PC-3 (cell line): ENCODE measurements around the gene STARD3.

Experiments
- EZH2 ChIP-seq: fragments of 300-600 bp; sonication (generic); IDR thresholded peaks from one replicate; pipeline ENCODE4 v1.6.1; 2017; ENCODE audit warnings: antibody characterized with exemption, mild to moderate bottlenecking, low read length; ENCODE audit not compliant: unreplicated experiment
- TF ChIP-seq, protein P1 (sequence below): fragments of 300-600 bp; sonication (generic); conservative IDR thresholded peaks from 2 replicates; pipeline ENCODE4 v1.5.1; 2017; ENCODE audit warnings: antibody characterized with exemption, low read depth, mild to moderate bottlenecking, low read length

- TF ChIP-seq, protein P1, sequence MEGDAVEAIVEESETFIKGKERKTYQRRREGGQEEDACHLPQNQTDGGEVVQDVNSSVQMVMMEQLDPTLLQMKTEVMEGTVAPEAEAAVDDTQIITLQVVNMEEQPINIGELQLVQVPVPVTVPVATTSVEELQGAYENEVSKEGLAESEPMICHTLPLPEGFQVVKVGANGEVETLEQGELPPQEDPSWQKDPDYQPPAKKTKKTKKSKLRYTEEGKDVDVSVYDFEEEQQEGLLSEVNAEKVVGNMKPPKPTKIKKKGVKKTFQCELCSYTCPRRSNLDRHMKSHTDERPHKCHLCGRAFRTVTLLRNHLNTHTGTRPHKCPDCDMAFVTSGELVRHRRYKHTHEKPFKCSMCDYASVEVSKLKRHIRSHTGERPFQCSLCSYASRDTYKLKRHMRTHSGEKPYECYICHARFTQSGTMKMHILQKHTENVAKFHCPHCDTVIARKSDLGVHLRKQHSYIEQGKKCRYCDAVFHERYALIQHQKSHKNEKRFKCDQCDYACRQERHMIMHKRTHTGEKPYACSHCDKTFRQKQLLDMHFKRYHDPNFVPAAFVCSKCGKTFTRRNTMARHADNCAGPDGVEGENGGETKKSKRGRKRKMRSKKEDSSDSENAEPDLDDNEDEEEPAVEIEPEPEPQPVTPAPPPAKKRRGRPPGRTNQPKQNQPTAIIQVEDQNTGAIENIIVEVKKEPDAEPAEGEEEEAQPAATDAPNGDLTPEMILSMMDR, result no peak
- no peak for TF ChIP-seq EZH2
Observed at GRCh38 chr17:39612935-39613464, 23.9 kb upstream of the STARD3 start.
